HG03025 (cell line): ENCODE measurements around the gene ZNF688.
A peak's percentile ranks its signal among the peaks of the same experiment; 100 is the strongest.
"Not testable (repeated sequence)": the region's sequence is repeated elsewhere in the genome, so short reads cannot be mapped to it uniquely, and the experiment has no call there.

ENCODE experiments used
- ATAC-seq: cut with Tn5 transposase; IDR thresholded peaks from one replicate; pipeline ENCODE4 v1.9.1; 2021; ENCODE audit warnings: mild to moderate bottlenecking, moderate library complexity; ENCODE audit not compliant: unreplicated experiment, low FRiP score

ZNF688 gene

DNA sequence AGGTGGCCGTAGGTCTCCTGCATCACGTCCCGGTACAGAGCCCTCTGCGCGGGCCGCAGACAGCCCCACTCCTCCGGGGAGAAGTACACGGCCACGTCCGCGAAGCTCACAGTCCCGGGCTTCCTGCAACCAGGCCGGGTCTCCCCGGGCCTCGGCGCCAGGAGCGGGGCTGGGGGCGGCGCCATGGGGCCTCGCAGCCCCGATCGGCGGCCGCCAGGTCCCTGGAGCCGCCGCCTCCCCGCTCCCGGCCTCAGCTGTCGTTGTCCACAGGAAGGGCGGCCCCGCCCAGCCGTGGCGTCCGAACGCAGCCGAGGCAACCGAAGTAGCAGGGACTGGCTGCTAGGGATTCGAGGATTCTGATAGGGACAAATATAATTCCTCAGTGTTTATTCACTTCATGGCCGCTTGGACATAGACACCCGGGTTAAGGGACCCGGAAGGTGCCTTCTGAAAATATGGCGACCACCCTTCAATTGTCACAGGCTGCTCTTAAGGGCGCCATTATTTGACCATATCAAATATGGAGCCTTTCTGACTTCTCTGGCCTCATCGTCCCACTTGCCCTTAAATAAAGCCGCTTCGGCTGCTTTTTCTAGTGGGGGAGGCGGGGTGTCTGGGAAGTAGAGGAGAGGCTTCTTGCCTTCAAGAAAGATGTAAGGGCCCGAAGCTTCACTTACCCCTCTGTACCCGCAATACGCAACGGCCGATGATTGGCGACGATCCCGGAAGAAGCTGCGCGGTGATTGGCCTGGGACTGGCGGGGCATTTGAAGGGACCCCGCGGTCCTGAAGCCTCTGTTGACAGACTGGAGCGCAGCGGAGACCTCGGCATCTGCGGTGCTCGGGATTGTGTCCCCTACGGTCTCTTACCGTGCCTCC is at the start of gene ZNF688:
TSS of gene ZNF688 (minus strand) at position 270 of the 878 bp plus-strand sequence. CDS start at position 185, 85 bp downstream.
- peak; percentile 70 for ATAC-seq

DNA sequence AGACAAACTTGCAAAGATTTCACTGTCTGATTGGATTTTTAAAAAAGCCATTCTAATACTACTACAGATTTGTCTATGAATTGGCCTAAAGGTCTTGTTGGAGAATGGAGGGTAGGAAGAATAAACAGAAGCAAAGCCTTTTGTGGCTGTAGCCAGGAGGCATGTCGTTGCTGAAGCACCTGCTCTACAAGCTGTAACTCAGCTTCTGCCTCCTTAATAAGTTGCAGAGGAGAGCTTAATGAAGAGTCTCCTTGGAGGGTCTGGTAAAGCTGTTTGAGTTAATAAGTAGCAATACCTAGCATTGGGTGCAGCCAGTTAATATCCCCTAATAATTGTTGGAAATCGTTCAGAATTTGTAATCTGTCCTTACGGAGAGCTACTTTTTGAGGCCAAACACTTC is 48.7 kb upstream of the ZNF688 start:
- ATAC-seq, result no peak

DNA sequence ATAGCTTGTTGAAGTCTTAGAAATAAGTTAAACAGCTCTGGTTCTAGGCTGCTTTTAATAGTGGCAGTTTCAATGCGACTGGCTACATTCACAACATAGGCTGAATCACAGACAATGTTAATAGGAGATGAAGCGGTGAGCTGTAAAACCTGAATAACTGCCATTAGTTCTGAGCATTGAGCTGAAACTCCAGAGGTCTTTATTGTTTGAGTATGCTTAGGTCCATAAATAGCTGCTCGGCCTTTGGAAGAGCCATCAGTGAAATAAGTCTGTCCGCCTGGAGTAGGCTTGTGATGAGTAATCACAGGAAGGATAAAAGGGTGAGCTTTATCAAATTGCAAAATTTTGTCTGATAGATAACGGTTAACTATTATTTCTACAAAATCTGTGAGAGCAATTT is 48.1 kb upstream of the ZNF688 start:
- no peak for ATAC-seq

- ATAC-seq, result no peak
These were observed 47.7 kb upstream of the ZNF688 start for GRCh38 chr16:30619202-30619601.

GRCh38 chr16:30615358-30616091 is 44.0 kb upstream of the ZNF688 start:
- ATAC-seq, result no peak

GRCh38 chr16:30609926-30610839 is 38.7 kb upstream of the ZNF688 start, which contains the start of gene ZNF689:
Gene ZNF689 (minus strand): TSS chr16:30610389. CDS start chr16:30610041, 348 bp downstream.
- ATAC-seq, result peak; percentile 77

DNA sequence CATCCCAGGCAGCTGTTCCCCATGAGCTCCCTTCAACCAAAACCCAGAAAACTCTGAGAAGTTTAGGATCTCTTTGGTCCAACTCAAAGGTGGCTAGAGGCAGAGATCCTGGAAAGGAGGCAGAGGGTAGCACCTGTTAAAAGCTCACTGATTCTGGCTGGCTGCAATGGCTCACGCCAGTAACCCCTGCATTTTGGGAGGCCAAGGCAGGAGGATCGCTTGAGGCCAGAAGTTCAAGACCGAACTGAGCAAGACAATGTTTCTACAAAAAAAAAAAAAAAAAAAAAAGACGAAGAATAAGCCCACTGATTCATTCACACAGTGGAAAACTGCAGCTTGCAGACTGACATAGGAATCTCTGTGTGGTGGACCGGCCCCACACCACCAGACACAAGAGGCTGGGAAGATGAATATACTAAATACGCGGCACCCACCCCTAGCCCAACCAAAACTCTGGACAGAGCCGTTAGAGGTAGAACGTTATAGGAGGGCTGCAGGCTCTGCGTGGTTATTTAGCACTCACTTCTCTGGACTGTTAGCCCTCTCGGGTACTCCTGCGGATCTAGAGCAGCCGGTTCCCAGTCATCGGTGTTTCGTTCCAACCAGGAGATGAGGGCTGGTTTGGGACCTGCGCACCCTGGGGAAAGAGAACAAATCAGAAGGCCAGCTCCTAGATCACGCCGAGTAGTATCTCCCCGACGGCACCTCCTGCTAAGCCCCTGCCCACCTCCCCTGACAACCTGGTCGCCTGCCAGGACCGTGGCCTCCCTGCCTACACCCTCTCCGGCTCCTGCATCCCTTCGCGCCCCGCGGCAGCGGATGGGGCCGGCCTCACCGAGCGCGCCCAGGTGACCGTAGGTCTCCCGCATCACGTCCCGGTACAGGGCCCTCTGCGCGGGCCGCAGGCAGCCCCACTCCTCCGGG is 37.8 kb upstream of the ZNF688 start:
- peak; percentile 27 for ATAC-seq

DNA sequence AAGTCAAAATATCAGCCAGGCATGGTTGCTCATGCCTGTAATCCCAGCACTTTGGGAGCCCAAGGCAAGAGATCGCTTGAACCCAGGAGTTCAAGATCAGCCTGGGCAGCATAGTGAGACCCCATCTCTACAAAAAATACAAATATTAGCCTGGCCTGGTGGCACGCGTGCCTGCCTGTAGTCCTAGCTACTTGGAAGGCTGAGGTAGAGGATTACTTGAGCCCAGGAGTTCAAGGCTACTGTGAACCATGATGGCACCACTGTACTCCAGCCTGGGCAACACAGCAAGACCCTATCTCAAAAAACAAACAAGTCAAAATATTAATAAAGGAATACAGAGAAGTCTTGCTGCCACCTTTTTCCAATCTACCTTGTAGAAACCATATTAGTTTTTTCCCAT is 34.5 kb upstream of the ZNF688 start:
- no peak for ATAC-seq

- no peak for ATAC-seq
These were observed 33.6 kb upstream of the ZNF688 start for GRCh38 chr16:30605158-30605557.

DNA sequence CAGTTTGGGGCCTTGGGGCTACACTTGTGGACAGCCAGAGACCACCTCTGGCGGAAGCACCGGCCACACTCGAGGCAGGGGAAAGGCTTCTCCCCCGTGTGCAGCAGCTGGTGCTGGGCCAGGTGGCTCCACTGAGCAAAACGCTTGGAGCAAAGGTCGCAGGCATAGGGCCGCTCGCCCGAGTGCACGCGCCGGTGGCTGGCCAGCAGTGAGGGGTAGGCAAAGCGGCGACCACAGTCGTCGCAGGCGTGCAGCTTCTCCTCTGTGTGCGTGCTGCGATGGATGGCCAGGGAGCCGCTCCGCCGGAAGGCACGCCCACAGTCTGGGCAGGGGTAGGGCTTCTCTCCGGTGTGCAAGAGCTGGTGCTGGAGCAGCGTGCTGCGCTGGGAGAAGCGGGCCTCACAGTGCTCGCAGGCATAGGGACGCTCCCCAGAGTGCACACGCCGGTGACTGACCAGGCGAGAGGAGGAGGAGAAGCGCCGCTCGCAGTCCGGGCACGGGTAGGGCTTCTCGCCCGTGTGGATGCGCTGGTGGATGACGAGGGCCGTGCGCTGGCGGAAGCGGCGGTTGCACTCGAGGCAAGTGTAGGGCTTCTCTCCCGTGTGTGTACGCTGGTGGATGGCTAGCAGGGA is 32.9 kb upstream of the ZNF688 start:
- no peak for ATAC-seq

DNA sequence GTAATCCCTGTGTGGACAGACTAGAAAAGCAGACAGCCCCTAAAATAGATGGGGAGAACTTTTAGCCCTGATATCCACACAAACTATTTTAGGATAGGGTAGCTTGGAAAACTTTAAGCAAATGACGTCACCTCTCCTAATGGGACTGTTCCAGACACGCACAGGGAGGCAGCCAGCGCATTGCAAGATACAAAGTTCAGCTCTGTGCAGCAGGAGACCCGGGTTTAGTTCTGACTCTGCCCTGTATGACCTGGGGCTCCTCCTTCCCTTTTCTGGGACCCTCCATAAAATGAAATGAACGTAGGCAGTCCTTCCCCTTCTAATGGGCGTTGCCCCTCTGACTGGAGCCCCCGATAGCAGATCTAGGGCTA is 32.4 kb upstream of the ZNF688 start:
- no peak for ATAC-seq

GRCh38 chr16:30602616-30603277 is 31.2 kb upstream of the ZNF688 start:
- no peak for ATAC-seq

DNA sequence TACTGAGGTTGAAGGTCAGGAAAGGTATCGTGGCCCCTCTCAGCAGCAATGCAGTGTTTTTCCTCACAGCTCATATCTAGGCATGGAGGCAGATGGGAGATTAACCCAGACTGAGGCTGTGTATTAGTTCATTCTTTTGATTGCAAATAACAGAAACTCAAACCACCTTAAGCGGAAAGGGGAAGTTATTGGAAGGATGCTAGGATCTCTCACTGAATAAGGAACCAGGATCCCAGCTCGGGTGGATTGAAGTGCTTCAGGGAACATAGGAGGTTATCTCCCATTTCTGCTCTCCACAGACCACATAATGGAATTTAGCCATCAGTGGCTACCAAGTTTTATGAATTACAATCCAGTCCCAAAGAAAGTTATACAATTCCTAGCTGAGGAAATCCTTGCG is 30.5 kb upstream of the ZNF688 start:
- no peak for ATAC-seq

DNA sequence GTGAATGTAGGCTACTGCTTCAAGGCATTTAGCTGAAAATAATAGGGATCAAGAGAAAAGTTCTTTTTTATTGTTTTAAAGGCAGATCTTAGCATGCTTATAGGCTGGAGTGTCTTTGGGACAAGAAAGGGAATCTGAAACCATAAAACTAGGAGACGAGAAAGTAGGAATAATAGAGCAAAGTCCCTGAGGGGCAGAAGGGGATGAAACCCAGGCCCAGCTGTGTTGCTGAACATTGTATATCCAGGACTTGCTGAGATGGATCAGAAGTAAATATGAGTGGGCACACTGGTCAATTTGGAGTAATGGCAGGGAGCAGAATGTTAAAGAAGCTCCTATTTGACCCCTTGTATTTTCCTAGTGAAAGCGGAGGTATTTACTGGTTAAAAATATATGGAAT is 29.4 kb upstream of the ZNF688 start:
- no peak for ATAC-seq

DNA sequence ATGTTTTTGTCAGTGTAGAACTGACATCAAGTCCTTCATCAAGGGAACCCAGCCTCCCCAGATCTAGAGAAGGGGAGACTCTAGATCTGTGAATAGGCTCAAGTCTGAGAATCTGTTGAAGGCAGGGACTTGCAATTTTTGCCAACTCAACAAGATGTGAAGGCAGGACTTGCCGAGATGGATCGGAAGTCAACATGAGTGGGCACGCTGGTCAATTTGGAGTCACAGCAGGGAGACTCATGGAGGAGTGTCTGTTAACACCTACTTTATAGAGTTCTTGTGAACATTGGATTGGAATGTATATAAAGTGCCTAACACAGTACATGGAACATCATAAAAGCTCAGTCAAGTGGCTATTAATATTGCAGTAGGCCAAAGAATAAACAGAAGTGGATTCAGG is 28.7 kb upstream of the ZNF688 start:
- ATAC-seq, result no peak

DNA sequence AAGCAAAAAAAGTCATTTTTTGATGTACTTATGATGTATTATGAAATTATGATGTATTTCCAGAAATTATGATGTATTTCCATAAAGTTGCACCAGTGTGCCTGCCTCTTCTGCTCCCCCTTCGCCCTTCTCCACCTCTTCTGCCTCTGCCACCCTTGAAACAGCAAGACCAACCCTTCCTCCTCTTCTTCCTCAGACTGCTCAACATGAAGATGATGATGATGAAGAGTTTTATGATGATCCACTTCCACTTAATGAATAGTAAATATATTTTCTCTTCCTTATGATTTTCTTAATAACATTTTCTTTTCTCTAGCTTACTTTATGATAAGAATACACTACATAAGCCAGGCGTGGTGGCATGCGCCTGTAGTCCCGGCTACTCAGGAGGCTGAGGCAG is 21.4 kb upstream of the ZNF688 start:
- no peak for ATAC-seq

GRCh38 chr16:30590869-30591268 is 19.4 kb upstream of the ZNF688 start:
- not testable (repeated sequence) for ATAC-seq

GRCh38 chr16:30589582-30589981 is 18.1 kb upstream of the ZNF688 start:
- ATAC-seq, result not testable (repeated sequence)

GRCh38 chr16:30588651-30589050 is 17.1 kb upstream of the ZNF688 start:
- ATAC-seq, result no peak
